ENCODE data around the gene EPHA8. TPM values are rescaled to one million over a fixed set of nuclear protein-coding genes. Genes with fewer than 3 reads are reported as not detected.

Gene EPHA8
- total RNA-seq, 4 donors from 2014 or later = not detected

- H3K27ac ChIP-seq = no peak overlapping the region
- TF ChIP-seq CTCF (IDR thresholded peaks at IDR 0.05) (no peak), EP300 (IDR thresholded peaks at IDR 0.05) (no peak), POLR2A (IDR thresholded peaks at IDR 0.05) (no peak)
- no peaks in the 10 kb centered on the region for H3K9me3 ChIP-seq
- H3K4me1 ChIP-seq = no peaks in the 10 kb centered on the region
- peaks cover 0 to 93% of the 10 kb centered on the region in 2 donors for H3K27me3 ChIP-seq
- DNase-seq (ENCODE audit: low spot score in 2 of 2) = no peak
- WGBS, 2 donors = 54 to 59% methylated on average over 10 of the region's 11 CpGs
- H3K4me3 ChIP-seq = no peak overlapping the region
- no peaks in the 10 kb centered on the region for H3K36me3 ChIP-seq
Observed at GRCh38 chr1:22616571-22616970, 53.3 kb downstream of the EPHA8 start.

GRCh38 chr1:22618056-22618455, 54.8 kb downstream of the EPHA8 start:
- WGBS, 2 donors = 33 to 45% methylated on average over 15 to 16 of the region's 16 CpGs
- Histone ChIP-seq H3K9me3 (no peaks in the 10 kb centered on the region), H3K27me3 (peaks cover 0 to 95% of the 10 kb centered on the region in 2 donors), H3K4me1 (no peaks in the 10 kb centered on the region), H3K36me3 (no peaks in the 10 kb centered on the region), H3K27ac (no peak overlapping the region), H3K4me3 (no peak overlapping the region)
- no peak for DNase-seq (ENCODE audit: low spot score in 2 of 2)
- TF ChIP-seq POLR2A (IDR thresholded peaks at IDR 0.05) (no peak), EP300 (IDR thresholded peaks at IDR 0.05) (no peak), CTCF (IDR thresholded peaks at IDR 0.05) (no peak)

- Histone ChIP-seq H3K36me3 (no peaks in the 10 kb centered on the region), H3K27me3 (peaks cover 0 to 96% of the 10 kb centered on the region in 2 donors), H3K4me3 (no peak overlapping the region), H3K27ac (no peak overlapping the region), H3K9me3 (no peaks in the 10 kb centered on the region), H3K4me1 (no peaks in the 10 kb centered on the region)
- DNase-seq (ENCODE audit: low spot score in 2 of 2) = no peak
- WGBS, 2 donors = 79 to 80% methylated on average over 7 of the region's 7 CpGs
- no peak for TF ChIP-seq CTCF (IDR thresholded peaks at IDR 0.05)
- no peak for TF ChIP-seq EP300 (IDR thresholded peaks at IDR 0.05)
- TF ChIP-seq POLR2A (IDR thresholded peaks at IDR 0.05) = no peak
Observed at GRCh38 chr1:22619252-22619651, 56.0 kb downstream of the EPHA8 start.

- Histone ChIP-seq H3K36me3 (no peaks in the 10 kb centered on the region), H3K4me1 (no peaks in the 10 kb centered on the region), H3K27ac (no peak overlapping the region), H3K27me3 (peaks cover 0 to 95% of the 10 kb centered on the region in 2 donors), H3K4me3 (no peak overlapping the region), H3K9me3 (no peaks in the 10 kb centered on the region)
- 38 to 55% methylated on average over 12 of the region's 12 CpGs for whole genome bisulfite sequencing, 2 donors
- TF ChIP-seq POLR2A (IDR thresholded peaks at IDR 0.05) (no peak), CTCF (IDR thresholded peaks at IDR 0.05) (no peak), EP300 (IDR thresholded peaks at IDR 0.05) (no peak)
- no peak for DNase-seq (ENCODE audit: low spot score in 2 of 2)
Observed at GRCh38 chr1:22619798-22620197, 56.5 kb downstream of the EPHA8 start.

GRCh38 chr1:22621761-22622160, 58.5 kb downstream of the EPHA8 start:
- Histone ChIP-seq H3K9me3 (no peaks in the 10 kb centered on the region), H3K36me3 (no peaks in the 10 kb centered on the region), H3K27ac (no peak overlapping the region), H3K4me3 (no peak overlapping the region), H3K27me3 (peaks cover 0 to 95% of the 10 kb centered on the region in 2 donors), H3K4me1 (no peaks in the 10 kb centered on the region)
- 34 to 58% methylated on average over 4 of the region's 4 CpGs for WGBS, 2 donors
- TF ChIP-seq POLR2A (IDR thresholded peaks at IDR 0.05) = no peak
- TF ChIP-seq CTCF (IDR thresholded peaks at IDR 0.05) = no peak
- TF ChIP-seq EP300 (IDR thresholded peaks at IDR 0.05) = no peak
- no peak for DNase-seq (ENCODE audit: low spot score in 2 of 2)

Data from tibial nerve (tissue), 4 donors.